SK-N-SH (cell line): ENCODE data around the gene PYGO1. TPM values are rescaled to one million over a fixed set of nuclear protein-coding genes. Genes with fewer than 3 reads are reported as not detected.

Source experiments
- CTCF ChIA-PET: fragments of 300-600, 350-600 bp; formaldehyde crosslinking; extraction: SDS; loops from one replicate; lab custom pipeline; 2021; lab: Yijun Ruan, JAX
- POLR2A ChIA-PET: fragments of 350-600 bp; sonication (Branson Sonifier 250); formaldehyde crosslinking; extraction: SDS; loops from one replicate; lab custom pipeline; 2020; ENCODE audit warnings: antibody characterized with exemption, inconsistent platforms; lab: Yijun Ruan, JAX
- DNase-seq: peaks from one replicate; pipeline ENCODE4 v3.0.0; 2012
- H2AFZ ChIP-seq: fragments of 200-600 bp; sonication (generic); 2 replicates; pipeline ENCODE4 v1.8.1; 2016; ENCODE audit warnings: antibody characterized with exemption, mild to moderate bottlenecking, low read depth
- H3F3A ChIP-seq: fragments of 200-600 bp; sonication (generic); replicated peaks from 2 replicates; pipeline ENCODE3; 2016; ENCODE audit warnings: antibody characterized with exemption, mild to moderate bottlenecking; ENCODE audit not compliant: insufficient read depth
- H3K27ac ChIP-seq, 2 experiments: fragments of 200-500 bp in 1 of 2; fragments of 200-600 bp in 1 of 2; sonication (Bioruptor generic) in 1 of 2; sonication (generic), shearing (Covaris generic) in 1 of 2; 2 replicates each; pipeline versions ENCODE4 v1.5.1 to v1.6.1; 2014 to 2016; ENCODE audit warnings: low read depth in 2 of 2, inconsistent platforms in 1 of 2, low read length in 1 of 2, mild to moderate bottlenecking in 1 of 2, mixed read lengths in 1 of 2
- H3K27me3 ChIP-seq: fragments of 200-600 bp; sonication (generic), shearing (Covaris generic); 2 replicates; pipeline ENCODE4 v1.6.1; 2016; ENCODE audit warnings: mixed run types; ENCODE audit not compliant: insufficient read depth
- H3K36me3 ChIP-seq, 2 experiments: fragments of 200-500 bp in 1 of 2; fragments of 200-600 bp in 1 of 2; sonication (Bioruptor generic) in 1 of 2; sonication (generic) in 1 of 2; replicated peaks in 1 of 2; 2 replicates each; pipeline versions ENCODE3 to v1.5.1; 2014 to 2016; ENCODE audit warnings: low read length in 1 of 2, mild to moderate bottlenecking in 1 of 2; ENCODE audit not compliant: insufficient read depth in 2 of 2, control insufficient read depth in 1 of 2
- H3K4me1 ChIP-seq, 2 experiments: fragments of 200-500 bp in 1 of 2; fragments of 200-600 bp in 1 of 2; sonication (Bioruptor generic) in 1 of 2; sonication (generic), shearing (Covaris generic) in 1 of 2; 2 replicates each; pipeline versions ENCODE4 v1.5.1 to v1.6.1; 2014 to 2016; ENCODE audit warnings: low read depth in 1 of 2, low read length in 1 of 2, mixed run types in 1 of 2; ENCODE audit not compliant: insufficient read depth in 2 of 2, control insufficient read depth in 1 of 2
- H3K4me2 ChIP-seq: fragments of 200-600 bp; sonication (generic), shearing (Covaris generic); 2 replicates; pipeline ENCODE4 v1.6.1; 2017; ENCODE audit warnings: mixed run types
- H3K4me3 ChIP-seq, 2 experiments: fragments of 200-500 bp in 1 of 2; fragments of 200-600 bp in 1 of 2; sonication (Bioruptor generic) in 1 of 2; sonication (generic), shearing (Covaris generic) in 1 of 2; 2 replicates each; pipeline versions ENCODE4 v1.5.1 to v1.8.1; 2014 to 2016; ENCODE audit warnings: low read depth in 2 of 2, inconsistent platforms in 1 of 2, low read length in 1 of 2, mild to moderate bottlenecking in 1 of 2, mixed read lengths in 1 of 2, moderate library complexity in 1 of 2
- H3K79me2 ChIP-seq: fragments of 200-600 bp; sonication (generic); 2 replicates; pipeline ENCODE4 v1.8.1; 2017; ENCODE audit warnings: mild to moderate bottlenecking; ENCODE audit not compliant: insufficient read depth
- H3K9ac ChIP-seq: fragments of 200-600 bp; sonication (generic); 2 replicates; pipeline ENCODE4 v1.6.1; 2017; ENCODE audit warnings: mixed run types
- H3K9me2 ChIP-seq: fragments of 200-600 bp; sonication (generic); 2 replicates; pipeline ENCODE4 v1.6.1; 2017; ENCODE audit warnings: mixed run types
- H3K9me3 ChIP-seq: fragments of 200-600 bp; sonication (generic); 2 replicates; pipeline ENCODE4 v1.6.1; 2017; ENCODE audit warnings: mixed run types, mild to moderate bottlenecking, moderate library complexity
- H4K20me1 ChIP-seq: fragments of 200-600 bp; sonication (generic); 2 replicates; pipeline ENCODE4 v1.6.1; 2017; ENCODE audit warnings: mild to moderate bottlenecking, mixed run types; ENCODE audit not compliant: insufficient read depth
- CHD2 ChIP-seq: fragments of 150-350 bp; IDR thresholded peaks from 2 replicates; pipeline ENCODE4 v1.6.1; 2018; ENCODE audit warnings: low read length; ENCODE audit not compliant: partially characterized antibody
- CTCF ChIP-seq: fragments of 200-600 bp; sonication (generic); IDR thresholded peaks from 2 replicates; pipeline ENCODE4 v1.6.1; 2017; ENCODE audit warnings: antibody characterized with exemption, mild to moderate bottlenecking, moderate library complexity
- FOXJ3 ChIP-seq: sonication (generic); formaldehyde crosslinking; IDR thresholded peaks from 2 replicates; pipeline ENCODE4 v1.5.1; 2020; ENCODE audit warnings: mild to moderate bottlenecking, missing genetic modification reagents
- GABPA ChIP-seq: IDR thresholded peaks from 2 replicates; pipeline ENCODE4 v1.4.0; 2012; ENCODE audit warnings: low read depth, mild to moderate bottlenecking
- GATA2 ChIP-seq: sonication (generic); formaldehyde crosslinking; IDR thresholded peaks from 2 replicates; pipeline ENCODE4 v1.5.0; 2020; ENCODE audit warnings: mild to moderate bottlenecking, missing genetic modification reagents
- IRF3 ChIP-seq: fragments of 150-350 bp; IDR thresholded peaks from 2 replicates; pipeline ENCODE4 v1.6.1; 2016; ENCODE audit warnings: mild to moderate bottlenecking, low read depth, low read length
- JUND ChIP-seq: IDR thresholded peaks from 2 replicates; pipeline ENCODE4 v1.4.0; 2012
- NFIC ChIP-seq: IDR thresholded peaks from 2 replicates; pipeline ENCODE4 v1.4.0; 2012; ENCODE audit warnings: borderline replicate concordance
- NRF1 ChIP-seq: IDR thresholded peaks from 2 replicates; pipeline ENCODE4 v1.6.1; 2012; ENCODE audit warnings: low read depth, mild to moderate bottlenecking, low read length
- RCOR1 ChIP-seq: fragments of 150-350 bp; IDR thresholded peaks from 2 replicates; pipeline ENCODE4 v1.6.1; 2017; ENCODE audit warnings: antibody characterized with exemption, low read length
- REST ChIP-seq: IDR thresholded peaks from 2 replicates; pipeline ENCODE4 v1.6.1; 2012; ENCODE audit warnings: mild to moderate bottlenecking, low read depth, low read length, moderate library complexity
- SIN3A ChIP-seq: IDR thresholded peaks from 2 replicates; pipeline ENCODE4 v1.6.1; 2012; ENCODE audit warnings: low read depth, mild to moderate bottlenecking, low read length, moderate library complexity, borderline replicate concordance
- TEAD4 ChIP-seq: IDR thresholded peaks from 2 replicates; pipeline ENCODE4 v1.4.0; 2012; ENCODE audit warnings: mild to moderate bottlenecking, borderline replicate concordance; ENCODE audit not compliant: insufficient read depth
- WGBS: methylation state at CpG from one replicate; pipeline ENCODE4 v1.1.6; 2017; ENCODE audit warnings: low lambda C conversion rate; 5-methylcytosine and 5-hydroxymethylcytosine counted together
- polyA plus RNA-seq, 3 experiments: library from polyadenylated mRNA; depleted of rRNA; stranded (reverse); fragments of >200 nt; gene quantifications; 2 replicates each; pipeline ENCODE4 v1.2.3, GENCODE V29; 2012

Gene PYGO1
- polyA plus RNA-seq, 1 of the 3 experiments (the other 2 are of a cell fraction), result 2.3 TPM

- 92% methylated on average over 6 of the region's 6 CpGs for WGBS
- no peaks in the 10 kb centered on the region for H3K79me2 ChIP-seq
- no peaks in the 10 kb centered on the region for H3K9me3 ChIP-seq
- H3K9me2 ChIP-seq, result no peaks in the 10 kb centered on the region
- no peaks in the 10 kb centered on the region for H3F3A ChIP-seq
- H3K4me1 ChIP-seq, result peaks cover 0 to 17% of the 10 kb centered on the region in 2 experiments; a peak in 2 of 4 replicates
- peaks cover 5 to 30% of the 10 kb centered on the region in 2 experiments for H3K36me3 ChIP-seq
- H3K4me2 ChIP-seq, result no peak overlapping the region
- ChIA-PET POLR2A (no interaction called here), CTCF (interaction anchor here (1.2 kb wide), 1 partner anchor 94 kb away, joined by 3 read pairs; no protein-coding TSS in a partner anchor)
- DNase-seq, result no peak
- no peaks in the 10 kb centered on the region for H3K27me3 ChIP-seq
- no peak overlapping the region for H3K4me3 ChIP-seq
- TF ChIP-seq SIN3A (no peak), FOXJ3 (no peak), JUND (no peak)
- H2AFZ ChIP-seq, result no peak overlapping the region
- H3K27ac ChIP-seq, result no peak overlapping the region
- no peak overlapping the region for H3K9ac ChIP-seq
- H4K20me1 ChIP-seq, result no peaks in the 10 kb centered on the region
Measured at GRCh38 chr15:55619783-55620182, 31.6 kb upstream of the PYGO1 start.

- no peaks in the 10 kb centered on the region for H4K20me1 ChIP-seq
- no peaks in the 10 kb centered on the region for H3K79me2 ChIP-seq
- H3K9ac ChIP-seq, result no peak overlapping the region
- H3K27me3 ChIP-seq, result no peaks in the 10 kb centered on the region
- no peak for DNase-seq
- 93% methylated on average over 4 of the region's 4 CpGs for WGBS
- peaks cover 0 to 19% of the 10 kb centered on the region in 2 experiments; a peak in 2 of 4 replicates for H3K4me1 ChIP-seq
- ChIA-PET POLR2A (no interaction called here), CTCF (interaction anchor here (1.5 kb wide), 1 partner anchor 92 kb away, joined by 7 read pairs; no protein-coding TSS in a partner anchor)
- H2AFZ ChIP-seq, result no peak overlapping the region
- no peaks in the 10 kb centered on the region for H3K9me3 ChIP-seq
- no peak for TF ChIP-seq GATA2 (CRISPR knock-in tag)
- TF ChIP-seq IRF3, result no peak
- no peak for TF ChIP-seq NRF1
- no peak overlapping the region for H3K27ac ChIP-seq
- H3K36me3 ChIP-seq, result peaks cover under 1 to 35% of the 10 kb centered on the region in 2 experiments
- no peak overlapping the region for H3K4me2 ChIP-seq
- no peak overlapping the region for H3K4me3 ChIP-seq
- no peaks in the 10 kb centered on the region for H3F3A ChIP-seq
- no peaks in the 10 kb centered on the region for H3K9me2 ChIP-seq
Measured at GRCh38 chr15:55618387-55618786, 30.2 kb upstream of the PYGO1 start.

GRCh38 chr15:55615445-55615844, 27.3 kb upstream of the PYGO1 start:
- Histone ChIP-seq H3K4me2 (no peak overlapping the region), H2AFZ (no peak overlapping the region), H3K9me3 (no peaks in the 10 kb centered on the region), H3K36me3 (peaks cover 8 to 43% of the 10 kb centered on the region in 2 experiments), H3K4me3 (no peak overlapping the region), H3K27ac (peak overlapping the region in 1 of 2 experiments; percentile 84; a peak in 2 of 4 replicates), H3K9me2 (no peaks in the 10 kb centered on the region), H3F3A (no peaks in the 10 kb centered on the region), H3K4me1 (peaks cover 0 to 19% of the 10 kb centered on the region in 2 experiments; a peak in 2 of 4 replicates), H3K9ac (no peak overlapping the region), H3K27me3 (no peaks in the 10 kb centered on the region), H3K79me2 (no peaks in the 10 kb centered on the region), H4K20me1 (no peaks in the 10 kb centered on the region)
- WGBS, result 56% methylated on average over 1 of the region's 1 CpG
- peak; percentile 50 for DNase-seq
- POLR2A ChIA-PET, result no interaction called here
- CTCF ChIA-PET, result interaction anchor here (1.0 to 1.7 kb wide), 4 partner anchors 23 to 185 kb away, joined by 3 to 5 read pairs (median 4); no protein-coding TSS in a partner anchor
- TF ChIP-seq TEAD4 (no peak), GABPA (no peak), GATA2 (CRISPR knock-in tag) (peak; percentile 49; the same call in 1 of the 2 replicates), SIN3A (no peak), JUND (no peak), NFIC (no peak), CHD2 (no peak), REST (no peak), RCOR1 (peak; percentile 38; the same call in 1 of the 2 replicates), CTCF (no peak)
